Effector CD8-positive, alpha-beta T cell (primary cell): ENCODE results near the gene DEAF1.

Source experiments
- DNase-seq: peaks from one replicate; lab custom pipeline; 2025; lab: John Stamatoyannopoulos, UW

DEAF1 gene

DNA sequence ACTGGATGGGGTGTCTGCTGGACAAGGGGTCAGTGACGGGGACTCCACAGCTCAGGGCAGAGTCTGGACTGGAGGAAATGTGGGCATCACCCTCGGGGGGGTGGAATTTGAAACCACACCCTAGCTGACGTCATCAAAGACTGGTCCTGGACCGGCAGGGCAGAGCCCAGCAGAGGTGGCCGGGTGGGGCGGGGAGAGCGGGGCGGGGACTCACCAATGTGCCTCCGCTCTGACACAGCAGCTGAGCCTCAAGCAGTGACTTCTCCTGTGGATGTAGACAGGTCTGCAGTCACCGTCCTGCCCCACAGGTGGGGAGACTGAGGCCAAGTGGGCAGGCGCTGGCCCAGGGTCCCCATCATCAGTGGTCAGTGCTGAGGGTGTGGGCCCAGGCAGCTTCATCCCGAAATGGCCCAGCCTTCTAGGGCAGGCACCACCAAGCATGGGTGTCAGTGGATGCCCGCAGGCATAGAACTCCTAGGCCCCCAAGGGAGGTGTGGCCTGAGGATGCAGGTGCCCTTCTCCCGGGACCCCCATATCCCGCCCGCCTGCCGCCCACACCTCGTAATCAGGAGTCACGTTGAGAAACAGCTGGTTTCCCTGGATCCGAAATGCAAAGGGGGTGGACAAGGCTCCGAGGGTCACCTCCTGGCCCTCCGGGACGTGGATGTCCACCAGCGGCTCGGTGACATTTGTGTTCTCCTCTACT is 70.9 kb downstream of the DEAF1 start:
- DNase-seq: no peak

DNA sequence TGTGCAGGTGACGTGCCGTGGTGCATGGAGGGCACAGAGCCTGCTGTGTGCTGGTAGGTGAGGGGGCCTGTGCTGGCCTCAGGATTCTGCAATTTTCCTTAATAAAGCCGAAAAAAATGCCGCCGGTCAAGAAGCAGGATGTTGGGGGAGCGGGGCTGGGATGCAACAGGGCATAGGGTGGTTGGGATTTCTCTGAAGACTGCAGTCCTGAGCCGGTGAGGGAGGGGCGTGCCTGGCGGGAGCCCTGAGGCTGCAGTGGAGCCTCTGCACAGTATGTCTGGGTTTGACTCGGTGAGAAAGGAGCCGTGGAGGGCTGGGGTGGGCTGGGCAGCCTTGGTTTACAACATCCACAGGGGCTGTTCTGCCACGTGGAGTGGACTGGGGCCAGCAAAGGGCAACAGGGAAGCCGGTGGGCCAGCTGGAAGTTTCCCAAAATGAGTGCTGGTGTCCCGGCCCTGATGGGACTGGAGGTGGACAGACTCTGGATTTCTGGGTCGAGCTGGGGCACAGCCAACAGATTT is 71.6 kb downstream of the DEAF1 start:
- no peak for DNase-seq

- DNase-seq: no peak
Observed at GRCh38 chr11:621838-622237, 73.2 kb downstream of the DEAF1 start.

DNA sequence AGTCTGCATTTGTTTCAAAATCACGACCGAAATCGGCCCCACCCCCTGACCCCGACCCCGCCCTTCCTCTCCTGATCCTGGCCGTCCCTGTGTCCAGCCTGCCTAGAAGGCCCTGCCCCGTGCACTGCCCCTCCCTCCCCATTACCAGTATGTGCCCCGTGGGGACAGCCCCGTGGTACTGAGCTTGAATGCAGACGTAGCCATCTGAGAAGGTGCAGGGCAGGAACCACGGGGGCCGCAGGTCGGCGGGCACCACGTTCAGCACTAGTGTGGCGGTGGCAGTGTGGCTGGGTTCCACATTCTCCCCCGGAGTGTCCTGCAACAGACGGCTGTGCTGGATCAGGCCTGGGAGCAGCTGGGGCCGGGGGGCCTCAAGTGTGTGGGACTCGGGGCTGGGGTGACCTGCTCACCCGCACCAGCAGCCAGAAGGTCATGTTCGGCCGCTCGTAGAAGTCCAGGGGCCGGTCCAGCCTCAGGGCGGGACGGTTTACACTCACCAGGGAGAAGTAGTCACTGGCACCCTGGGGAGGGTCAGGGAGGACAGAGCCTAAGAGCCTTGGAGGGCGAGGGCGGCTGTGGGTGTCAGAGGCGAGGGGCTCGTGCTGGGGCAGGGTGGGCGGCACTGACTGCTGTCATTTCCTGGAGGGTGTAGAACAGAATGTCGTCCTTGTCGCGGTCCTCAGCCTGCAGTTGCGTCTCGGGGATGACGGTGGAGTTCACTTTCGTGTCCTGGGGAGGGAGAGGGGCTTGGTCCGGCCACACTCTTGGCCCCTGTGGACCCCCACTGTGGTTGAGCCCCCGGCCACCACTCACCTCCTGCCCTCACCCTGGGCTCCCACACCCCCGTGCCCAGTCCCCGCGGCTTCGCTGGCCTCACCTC is 73.8 kb downstream of the DEAF1 start:
- DNase-seq: no peak

DNA sequence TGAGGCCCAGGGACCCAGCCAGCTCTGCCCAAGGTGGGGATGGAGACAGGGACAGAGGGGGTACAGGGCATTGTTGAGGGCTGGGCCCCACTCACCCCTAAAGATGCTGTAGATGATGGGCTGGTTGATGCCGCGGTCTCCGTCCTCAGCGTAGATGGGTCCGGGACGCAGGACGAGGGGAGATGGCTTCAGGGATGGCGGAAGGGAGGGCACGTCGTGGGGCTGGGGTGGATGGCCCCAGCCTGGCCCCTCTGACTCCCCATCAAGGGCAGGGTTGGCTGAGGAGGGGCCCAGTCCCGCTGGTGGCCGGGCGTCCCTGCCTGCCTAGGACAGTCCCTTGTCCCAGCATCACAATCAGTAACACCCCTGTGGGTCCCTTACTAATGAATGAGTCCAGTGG is 74.8 kb downstream of the DEAF1 start:
- no peak for DNase-seq

DNA sequence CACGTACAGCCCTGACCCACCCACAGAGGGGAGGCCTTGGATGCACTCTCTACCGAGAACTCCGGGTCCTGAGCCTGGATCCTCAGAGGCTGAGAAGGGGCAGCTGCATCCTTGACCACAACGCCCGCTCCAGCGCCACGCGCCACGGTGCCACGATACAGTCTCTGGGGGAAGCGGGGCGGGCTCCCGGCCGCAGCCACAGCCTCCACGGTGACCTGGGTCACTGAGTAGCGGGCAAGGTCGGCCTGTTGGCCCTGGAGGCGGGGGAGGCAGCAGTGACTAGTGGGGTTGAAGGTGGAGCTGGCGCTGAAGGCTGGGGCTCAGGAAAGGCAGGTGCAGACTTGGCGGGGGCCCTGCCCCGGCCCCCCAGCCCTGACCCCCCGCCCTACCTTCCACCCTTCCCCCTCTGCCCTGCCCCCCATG is 75.4 kb downstream of the DEAF1 start:
- DNase-seq: no peak

DNA sequence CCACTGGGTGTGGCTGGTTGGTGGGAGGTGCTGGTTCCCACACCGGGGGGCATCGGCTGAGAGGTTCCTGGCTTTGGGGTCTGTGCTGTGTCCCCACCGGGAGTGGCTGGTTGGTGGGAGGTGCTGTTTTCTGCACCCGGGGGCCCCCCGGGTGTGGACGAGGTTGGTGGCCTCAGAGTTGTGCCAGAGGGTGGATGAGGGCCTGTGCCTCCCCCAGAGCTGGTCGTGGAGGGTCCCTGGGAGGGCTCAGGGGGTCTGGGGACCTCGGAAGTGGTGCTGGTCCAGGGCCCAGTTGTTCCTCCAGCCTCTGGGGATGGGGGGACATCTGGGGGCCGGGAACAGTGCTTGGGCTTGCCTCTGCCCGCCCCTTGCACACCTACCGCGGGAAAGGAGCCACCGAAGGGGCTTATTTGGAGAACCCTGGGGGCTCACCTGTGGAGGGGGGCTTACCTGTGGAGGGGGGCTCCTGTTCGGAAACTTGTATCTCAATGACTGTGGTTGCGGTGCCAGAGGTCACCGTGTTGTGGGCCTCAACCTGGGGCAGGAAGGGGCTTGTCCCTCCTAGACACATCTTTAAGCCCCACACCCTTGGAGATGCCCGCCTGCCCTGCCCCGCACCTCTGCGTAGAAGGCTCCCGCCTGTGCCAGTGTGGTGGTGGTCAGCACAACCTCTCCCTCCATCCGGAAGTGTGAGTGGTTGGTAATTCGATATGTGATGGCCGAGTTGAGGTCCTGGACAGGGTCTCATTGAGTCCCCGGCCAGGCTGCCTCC is 76.0 kb downstream of the DEAF1 start:
- DNase-seq: no peak

DNA sequence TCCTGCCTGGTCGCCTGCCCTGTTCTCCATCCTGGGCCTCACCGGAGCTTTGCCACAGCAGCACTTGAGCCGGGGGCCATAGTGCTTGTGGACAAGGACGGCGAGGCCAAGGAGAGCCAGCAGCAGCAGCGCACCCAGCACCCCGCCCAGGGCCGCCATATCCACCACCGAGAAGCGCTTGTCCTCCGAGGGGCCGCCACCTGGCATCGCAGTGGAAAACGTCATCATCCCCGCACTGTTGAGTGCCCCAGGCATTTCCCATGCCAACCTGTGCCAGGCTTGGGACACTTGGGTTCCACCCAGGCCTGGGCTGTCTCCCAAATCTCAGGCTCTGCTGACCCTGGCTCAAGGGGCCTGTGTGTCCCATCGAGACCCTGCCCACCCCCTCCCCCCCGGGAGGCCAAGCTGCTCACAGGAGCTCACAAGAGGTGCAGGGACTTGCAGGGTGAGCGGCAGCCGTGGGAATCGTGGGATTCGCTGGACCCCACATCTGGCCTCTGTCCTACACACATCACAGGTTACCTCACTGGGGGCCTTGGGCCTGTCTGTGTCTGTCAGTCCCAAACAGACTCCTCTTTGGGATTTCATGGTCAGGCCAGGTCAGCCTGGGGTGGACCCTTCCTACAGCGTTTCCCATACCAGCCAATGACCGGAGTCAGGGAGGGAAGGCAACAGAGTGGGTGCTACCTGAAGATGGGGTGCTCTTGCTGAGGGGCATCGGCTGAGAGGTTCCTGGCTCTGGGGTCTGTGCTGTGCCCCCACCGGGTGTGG is 76.9 kb downstream of the DEAF1 start:
- no peak for DNase-seq

- no peak for DNase-seq
Observed at GRCh38 chr11:617199-617911, 77.7 kb downstream of the DEAF1 start.

GRCh38 chr11:616320-617198 is 78.5 kb downstream of the DEAF1 start:
- DNase-seq: no peak

DNA sequence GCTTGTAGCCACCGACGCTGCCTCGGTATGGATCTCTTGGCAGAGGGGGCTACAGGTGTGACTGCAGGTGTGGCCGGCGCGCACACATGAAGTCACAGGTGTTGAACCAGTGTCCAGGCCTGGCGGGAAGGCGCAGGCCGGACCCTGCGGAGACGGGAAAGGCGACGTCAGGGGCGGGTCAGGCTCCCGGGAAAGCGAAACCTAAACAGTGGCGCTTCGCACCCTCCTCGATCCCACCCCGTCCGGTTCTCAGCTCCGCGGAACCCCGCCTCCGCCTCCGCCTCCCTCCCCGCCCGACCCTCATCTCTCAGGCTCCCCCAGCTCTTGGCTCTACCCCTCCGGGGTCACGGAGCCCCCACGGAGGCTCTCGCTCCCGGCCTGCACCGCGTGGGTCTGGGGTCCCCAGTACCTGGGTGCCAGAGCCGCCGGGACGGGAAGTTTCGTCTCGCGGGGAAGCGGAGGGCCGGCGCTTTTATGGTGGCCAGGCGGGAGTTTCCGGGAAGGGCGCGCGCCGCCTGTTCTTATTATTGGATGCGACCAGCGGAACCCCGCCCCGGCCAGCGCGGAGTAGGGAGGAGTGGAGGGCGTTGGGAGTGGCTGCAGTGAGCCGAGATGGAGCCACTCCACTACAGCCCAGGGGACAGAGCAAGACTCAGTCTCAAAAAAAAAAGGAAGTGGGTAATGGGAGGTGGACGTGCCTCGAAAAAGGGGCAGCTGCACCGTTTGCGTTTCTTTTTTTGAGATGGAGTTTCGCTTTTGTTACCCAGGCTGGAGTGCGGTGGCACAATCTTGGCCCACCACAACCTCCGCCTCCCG is 79.3 kb downstream of the DEAF1 start, which contains the start of gene IRF7:
TSS of gene IRF7 (minus strand) at position 447 of the 816 bp plus-strand sequence. CDS start 586 bp downstream, outside the sequence.
- DNase-seq: peak; percentile 86

DNA sequence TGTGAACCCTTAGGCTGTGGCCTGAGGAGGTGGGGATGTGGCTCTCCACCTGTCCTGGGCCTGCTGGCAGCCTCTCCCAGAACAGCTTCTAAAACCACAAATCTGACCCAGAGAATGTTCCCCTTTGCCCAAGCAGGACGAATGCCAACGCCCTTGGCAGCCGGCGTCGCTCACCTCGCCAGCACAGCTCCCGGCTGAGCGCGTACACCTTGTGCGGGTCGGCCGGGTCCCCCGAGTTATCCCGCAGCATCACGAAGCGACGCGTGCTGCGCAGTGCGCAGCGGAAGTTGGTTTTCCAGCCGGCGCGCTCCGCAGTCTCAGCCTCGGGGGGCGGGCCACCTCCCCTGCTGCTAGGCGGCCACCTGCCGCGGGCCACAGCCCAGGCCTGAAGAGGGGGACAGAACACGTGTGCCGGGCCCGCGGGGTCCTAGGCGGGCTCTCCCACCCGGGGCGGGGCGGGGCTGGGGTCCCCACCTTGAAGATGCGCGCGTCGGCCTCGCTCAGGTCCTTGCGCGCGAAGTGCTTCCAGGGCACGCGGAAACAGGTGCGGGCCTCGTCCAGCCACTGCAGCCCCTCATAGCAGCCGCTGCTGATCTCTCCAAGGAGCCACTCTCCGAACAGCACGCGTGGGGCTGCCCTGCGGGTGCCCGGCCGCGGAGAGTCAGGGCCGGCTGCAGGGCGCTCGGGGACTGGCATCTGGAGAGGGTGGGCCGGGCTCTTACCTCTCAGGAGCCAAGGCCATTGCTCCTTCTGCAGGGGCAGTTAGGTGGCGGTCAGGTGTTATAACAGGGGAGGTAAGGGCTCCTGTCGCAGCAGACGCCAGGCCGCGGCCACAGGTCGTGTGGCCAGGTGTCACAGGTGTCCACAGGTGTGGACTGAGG is 80.2 kb downstream of the DEAF1 start:
- no peak for DNase-seq

DNA sequence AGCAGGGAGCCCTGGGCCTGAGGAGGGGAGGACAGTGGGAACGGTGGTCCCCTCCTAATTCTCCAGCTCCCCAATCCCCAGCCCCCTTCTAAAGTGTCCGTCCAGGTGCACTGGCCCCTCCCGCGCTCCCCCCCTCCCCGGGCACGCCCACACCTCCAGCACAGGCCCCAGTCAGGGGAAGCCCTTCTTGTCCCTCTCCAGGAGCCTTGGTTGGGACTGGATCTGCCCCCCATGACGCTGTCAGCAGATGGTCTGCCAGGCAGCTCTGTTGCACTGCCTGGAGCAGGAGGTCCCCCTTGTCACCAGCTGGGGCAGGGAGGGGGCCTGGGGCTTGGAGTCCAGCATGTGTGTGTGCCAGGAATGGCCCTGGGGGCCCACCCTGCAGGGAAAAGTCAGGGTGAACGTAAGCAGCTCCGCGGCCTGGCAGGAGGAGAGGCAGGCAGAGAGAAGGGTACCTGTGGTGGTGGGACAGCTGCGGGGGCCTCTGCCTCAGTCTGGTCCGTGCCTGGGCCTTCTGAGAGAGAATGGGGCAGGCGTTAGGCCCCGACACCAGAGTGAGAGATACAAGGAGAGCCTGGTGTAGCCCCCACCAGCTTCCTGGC is 80.9 kb downstream of the DEAF1 start:
- no peak for DNase-seq

DNA sequence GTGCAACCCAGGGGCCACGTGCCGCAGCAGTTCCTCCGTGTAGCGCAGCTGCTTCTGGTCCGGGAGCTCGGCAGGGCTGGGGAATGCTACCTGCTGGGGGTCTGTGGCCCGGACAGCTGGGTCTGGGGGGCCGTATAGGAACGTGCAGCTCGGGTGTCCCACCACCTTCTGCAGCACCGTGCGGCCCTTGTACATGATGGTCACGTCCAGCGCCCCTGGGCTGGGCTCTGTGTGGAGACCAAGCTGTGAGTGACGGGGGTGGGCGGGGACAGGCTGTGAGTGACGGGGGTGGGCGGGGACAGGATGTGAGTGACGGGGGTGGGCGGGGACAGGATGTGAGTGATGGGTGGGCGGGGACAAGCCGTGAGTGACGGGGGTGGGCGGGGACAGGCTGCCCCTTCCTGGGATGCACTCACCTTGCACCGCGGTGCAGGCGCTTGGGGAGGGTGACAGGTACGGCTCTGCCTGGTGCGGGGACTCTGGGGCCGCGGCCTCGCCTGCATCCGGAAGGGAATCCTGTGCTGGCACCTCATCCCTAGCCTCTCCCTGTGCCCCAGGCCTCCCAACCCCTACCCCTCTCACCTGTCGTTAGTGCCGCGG is 81.6 kb downstream of the DEAF1 start:
- DNase-seq: peak; percentile 87

DNA sequence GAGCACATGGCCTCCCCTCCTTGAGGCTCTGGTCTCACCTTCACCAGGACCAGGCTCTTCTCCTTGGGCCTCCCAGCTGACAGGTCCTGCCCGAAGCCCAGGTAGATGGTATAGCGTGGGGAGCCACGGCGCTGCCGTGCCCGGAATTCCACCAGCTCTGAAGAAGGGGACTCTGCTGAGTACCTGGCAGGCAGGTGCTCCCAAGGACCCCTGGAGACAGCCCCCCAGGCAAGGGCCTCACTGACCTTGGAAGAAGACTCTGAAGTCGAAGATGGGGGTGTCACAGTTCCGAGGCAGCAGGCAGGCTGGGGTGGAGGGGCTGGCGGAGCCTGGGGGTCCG is 82.1 kb downstream of the DEAF1 start:
- DNase-seq: no peak

DNA sequence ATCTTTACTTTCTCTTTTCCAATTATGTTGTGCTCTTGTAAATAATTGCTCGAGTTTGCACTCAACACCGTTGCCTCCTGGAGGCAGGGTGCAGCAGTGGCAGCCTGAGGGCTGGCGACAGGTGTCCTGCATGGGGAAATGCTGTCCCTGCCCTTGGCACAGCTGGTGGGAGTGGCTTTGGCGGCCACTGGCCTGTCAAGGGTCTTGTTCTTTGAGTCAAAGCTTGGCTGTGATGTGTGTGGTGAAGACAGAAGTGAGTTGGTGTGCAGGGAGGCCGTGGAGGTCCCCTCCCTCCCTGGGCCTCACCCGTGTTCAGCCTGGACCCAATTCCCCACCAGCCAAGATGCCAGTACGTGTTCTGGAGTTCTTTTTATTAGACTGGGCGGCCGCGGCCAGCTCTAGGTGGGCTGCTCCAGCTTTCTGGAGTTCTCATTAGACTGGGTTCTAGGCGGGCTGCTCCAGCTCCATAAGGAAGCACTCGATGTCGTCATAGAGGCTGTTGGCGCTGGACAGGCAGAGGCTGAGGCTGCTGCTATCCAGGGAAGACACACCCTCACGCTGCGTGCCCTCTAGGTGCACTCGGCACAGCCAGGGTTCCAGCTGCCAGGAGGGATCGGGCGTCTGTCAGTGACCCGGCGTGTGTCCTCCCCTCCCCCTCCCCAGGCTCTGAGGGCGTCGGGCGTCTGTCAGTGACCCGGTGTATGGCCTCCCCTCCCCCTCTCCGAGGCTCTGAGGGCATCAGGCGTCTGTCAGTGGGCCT is 82.6 kb downstream of the DEAF1 start:
- DNase-seq: no peak
